ENCODE results near the gene SETD3.

SETD3 gene

GRCh38 chr14:99463974-99464373 lies 16.7 kb downstream of the SETD3 start:
- H4K20me1 ChIP-seq (ENCODE audit: insufficient read depth) = no peaks in the 10 kb centered on the region
- no peak overlapping the region for H3K4me2 ChIP-seq
- H3K9ac ChIP-seq = no peak overlapping the region
- H3K36me3 ChIP-seq (ENCODE audit: insufficient read depth) = no peaks in the 10 kb centered on the region; the same call in 1 of the 2 replicates
- no peak overlapping the region for H3K4me3 ChIP-seq (IDR thresholded peaks at IDR 0.05; ENCODE audit: insufficient read depth, low read depth, low read length)
- no peak overlapping the region for H2AFZ ChIP-seq (ENCODE audit: low read depth)
- no peaks in the 10 kb centered on the region for H3K4me1 ChIP-seq (ENCODE audit: low read depth, poor library complexity, severe bottlenecking)
- H3K79me2 ChIP-seq (ENCODE audit: insufficient read depth, low read depth) = peaks cover 14% of the 10 kb centered on the region; the same call in 1 of the 2 replicates
- no peak overlapping the region for H3K27ac ChIP-seq
- H3K27me3 ChIP-seq (ENCODE audit: insufficient read depth, low read depth) = no peaks in the 10 kb centered on the region
- TF ChIP-seq CTCF (conservative IDR thresholded peaks at IDR 0.05; ENCODE audit: low read depth, low read length) = no peak

GRCh38 chr14:99462210-99462609 lies 18.4 kb downstream of the SETD3 start:
- peaks cover 3% of the 10 kb centered on the region for H3K36me3 ChIP-seq (ENCODE audit: insufficient read depth)
- peaks cover 8% of the 10 kb centered on the region; the same call in 1 of the 2 replicates for H3K79me2 ChIP-seq (ENCODE audit: insufficient read depth, low read depth)
- no peaks in the 10 kb centered on the region for H4K20me1 ChIP-seq (ENCODE audit: insufficient read depth)
- TF ChIP-seq CTCF (conservative IDR thresholded peaks at IDR 0.05; ENCODE audit: low read depth, low read length) = no peak
- H3K27ac ChIP-seq = no peak overlapping the region
- no peak overlapping the region for H2AFZ ChIP-seq (ENCODE audit: low read depth)
- H3K27me3 ChIP-seq (ENCODE audit: insufficient read depth, low read depth) = no peaks in the 10 kb centered on the region
- no peak overlapping the region for H3K4me3 ChIP-seq (IDR thresholded peaks at IDR 0.05; ENCODE audit: insufficient read depth, low read depth, low read length)
- H3K9ac ChIP-seq = no peak overlapping the region
- no peaks in the 10 kb centered on the region for H3K4me1 ChIP-seq (ENCODE audit: low read depth, poor library complexity, severe bottlenecking)
- no peak overlapping the region for H3K4me2 ChIP-seq

GRCh38 chr14:99461411-99462085 lies 19.1 kb downstream of the SETD3 start:
- H2AFZ ChIP-seq (ENCODE audit: low read depth) = no peak overlapping the region
- no peak overlapping the region for H3K4me3 ChIP-seq (IDR thresholded peaks at IDR 0.05; ENCODE audit: insufficient read depth, low read depth, low read length)
- H3K36me3 ChIP-seq (ENCODE audit: insufficient read depth) = peaks cover 3% of the 10 kb centered on the region
- H4K20me1 ChIP-seq (ENCODE audit: insufficient read depth) = no peaks in the 10 kb centered on the region
- no peak for TF ChIP-seq CTCF (conservative IDR thresholded peaks at IDR 0.05; ENCODE audit: low read depth, low read length)
- H3K4me2 ChIP-seq = no peak overlapping the region
- H3K79me2 ChIP-seq (ENCODE audit: insufficient read depth, low read depth) = 0 out of 2 replicates have a peak, but pooled peaks cover 3% of the 10 kb centered on the region
- H3K9ac ChIP-seq = no peak overlapping the region
- no peak overlapping the region for H3K27ac ChIP-seq
- no peaks in the 10 kb centered on the region for H3K27me3 ChIP-seq (ENCODE audit: insufficient read depth, low read depth)
- H3K4me1 ChIP-seq (ENCODE audit: low read depth, poor library complexity, severe bottlenecking) = no peaks in the 10 kb centered on the region

- Histone ChIP-seq H3K9ac (no peak overlapping the region), H3K36me3 (ENCODE audit: insufficient read depth) (peaks cover 3% of the 10 kb centered on the region), H3K4me2 (no peak overlapping the region), H3K4me3 (IDR thresholded peaks at IDR 0.05; ENCODE audit: insufficient read depth, low read depth, low read length) (no peak overlapping the region), H4K20me1 (ENCODE audit: insufficient read depth) (no peaks in the 10 kb centered on the region), H3K4me1 (ENCODE audit: low read depth, poor library complexity, severe bottlenecking) (no peaks in the 10 kb centered on the region), H2AFZ (ENCODE audit: low read depth) (no peak overlapping the region), H3K27ac (no peak overlapping the region), H3K27me3 (ENCODE audit: insufficient read depth, low read depth) (no peaks in the 10 kb centered on the region), H3K79me2 (ENCODE audit: insufficient read depth, low read depth) (no peaks in the 10 kb centered on the region)
- no peak for TF ChIP-seq CTCF (conservative IDR thresholded peaks at IDR 0.05; ENCODE audit: low read depth, low read length)
Measured at GRCh38 chr14:99460793-99461192, 19.9 kb downstream of the SETD3 start.

Measured in KMS-11 (cell line).